A549 (cell line): ENCODE data around the gene KCNK16.

ENCODE experiments used
- CTCF ChIP-seq: fragments of >200 bp; sonication (Bioruptor Twin); formaldehyde crosslinking; IDR thresholded peaks from 3 replicates; pipeline ENCODE4 v1.5.1; 2016
- E2F6 ChIP-seq: IDR thresholded peaks from 2 replicates; pipeline ENCODE4 v1.6.1; 2012; ENCODE audit warnings: low read depth, borderline replicate concordance
- JUN ChIP-seq, 2 experiments: fragments of >200 bp; sonication (Bioruptor Twin); formaldehyde crosslinking; IDR thresholded peaks; 2 replicates in 1 of 2; 3 replicates in 1 of 2; pipeline ENCODE4 v1.6.1; 2016 to 2017
- MAX ChIP-seq: IDR thresholded peaks from 2 replicates; pipeline ENCODE4 v1.6.1; 2012
- MYC ChIP-seq: IDR thresholded peaks from 2 replicates; pipeline ENCODE4 v1.6.1; 2012; ENCODE audit warnings: mild to moderate bottlenecking, inconsistent platforms, low read length, improper control_type of control experiment, borderline replicate concordance
- NFE2L2 ChIP-seq: fragments of 150-350 bp; conservative IDR thresholded peaks from 2 replicates; pipeline ENCODE4 v1.6.1; 2014; ENCODE audit warnings: low read length
- PBX3 ChIP-seq: IDR thresholded peaks from 2 replicates; pipeline ENCODE4 v1.6.1; 2012
- POLR2A ChIP-seq: IDR thresholded peaks from 2 replicates; pipeline ENCODE4 v1.6.1; 2012; ENCODE audit warnings: mild to moderate bottlenecking, low read length
- RAD21 ChIP-seq, 2 experiments: fragments of >200 bp in 1 of 2; sonication (Bioruptor Twin) in 1 of 2; formaldehyde crosslinking in 1 of 2; IDR thresholded peaks in 1 of 2; conservative IDR thresholded peaks in 1 of 2; 2 replicates in 1 of 2; 3 replicates in 1 of 2; pipeline ENCODE4 v1.6.1; 2012 to 2018; ENCODE audit warnings: inconsistent platforms in 1 of 2
- RARB ChIP-seq: fragments of 250-450 bp; sonication (Bioruptor Pico); IDR thresholded peaks from 2 replicates; pipeline ENCODE4 v1.8.0; 2021; ENCODE audit warnings: mild to moderate bottlenecking, moderate library complexity
- REST ChIP-seq: fragments of 200-600 bp; sonication (generic); IDR thresholded peaks from 2 replicates; pipeline ENCODE4 v1.6.1; 2016; ENCODE audit warnings: antibody characterized with exemption, mild to moderate bottlenecking, moderate library complexity

GRCh38 chr6:39319621-39320362 is 2.7 kb downstream of the KCNK16 start:
- TF ChIP-seq CTCF (no peak), POLR2A (no peak), NFE2L2 (no peak), MYC (no peak), JUN (IDR thresholded peaks at IDR 0.05) (no peak), MAX (no peak), RARB (CRISPR knock-in tag) (no peak), PBX3 (no peak), RAD21 (conservative IDR thresholded peaks at IDR 0.05 in 1 of 2, IDR thresholded peaks at IDR 0.05 in 1 of 2) (no peak), REST (no peak), E2F6 (no peak)
